Activated CD8-positive, alpha-beta memory T cell treated with anti-CD3 and anti-CD28 coated beads, Interleukin-2, amount 50 U/mL, for 1 hour (primary cell): ENCODE measurements around the gene DDX18.

ENCODE experiments used
- DNase-seq: peaks from one replicate; pipeline ENCODE4 v3.0.0-alpha.2; 2020; ENCODE audit errors: extremely low read depth

DDX18 gene

DNA sequence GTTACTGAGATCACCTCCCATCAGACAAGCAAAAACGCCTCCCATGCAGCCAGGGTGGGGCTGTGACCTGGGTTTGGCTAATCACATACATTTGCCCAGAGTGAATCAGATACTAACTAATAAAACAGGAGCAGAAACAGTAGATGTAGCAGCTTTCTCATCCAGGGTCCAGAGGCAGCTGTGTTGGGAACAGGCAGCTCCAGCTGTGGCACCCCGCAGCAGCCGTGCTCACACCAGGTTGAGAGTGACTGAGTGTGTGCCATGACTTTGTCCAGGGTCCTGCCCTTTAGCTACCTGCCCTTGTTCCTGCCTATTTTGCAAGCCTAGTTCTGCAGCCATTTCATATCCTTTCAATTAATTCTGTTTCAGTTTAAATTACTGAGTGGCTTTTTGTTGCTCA lies 20.5 kb downstream of the DDX18 start:
- DNase-seq, result no peak

DNA sequence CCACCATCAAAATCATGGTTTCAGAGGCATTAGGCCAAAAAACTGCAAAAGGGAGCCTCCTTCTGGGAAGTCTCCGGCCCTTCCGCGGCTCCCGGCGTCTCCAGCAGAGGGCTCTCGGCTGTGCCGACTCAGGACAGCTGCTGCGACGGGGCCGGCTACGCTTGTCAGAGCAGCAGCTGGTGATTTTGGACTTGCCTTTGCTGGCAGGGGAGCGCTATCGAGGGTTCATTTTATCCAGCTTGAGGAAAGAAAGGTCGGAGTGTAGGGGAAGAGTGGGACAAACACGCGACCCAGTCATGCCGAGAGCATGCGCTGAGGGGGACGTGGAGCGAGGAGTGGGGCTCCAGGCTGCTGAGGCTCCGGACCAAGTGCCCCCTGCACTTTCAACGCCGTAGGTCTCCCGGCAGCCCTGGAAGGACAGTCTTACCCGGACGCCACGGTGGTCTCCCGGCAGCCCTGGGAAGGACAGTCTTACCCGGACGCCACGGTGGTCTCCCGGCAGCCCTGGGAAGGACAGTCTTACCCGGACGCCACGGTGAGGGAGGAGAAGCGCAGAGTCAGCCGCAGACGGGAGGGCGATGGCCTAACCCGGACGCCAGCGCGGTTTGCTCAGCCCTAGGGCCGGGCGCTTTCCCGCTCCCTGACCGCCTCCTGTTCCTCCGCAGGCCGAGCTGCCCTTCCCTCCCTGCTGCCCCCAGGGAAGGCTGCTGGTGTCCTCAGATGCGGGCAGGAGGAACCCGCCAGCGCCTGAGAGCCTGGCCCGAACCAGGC lies 21.7 kb downstream of the DDX18 start:
- DNase-seq, result peak; percentile 37

DNA sequence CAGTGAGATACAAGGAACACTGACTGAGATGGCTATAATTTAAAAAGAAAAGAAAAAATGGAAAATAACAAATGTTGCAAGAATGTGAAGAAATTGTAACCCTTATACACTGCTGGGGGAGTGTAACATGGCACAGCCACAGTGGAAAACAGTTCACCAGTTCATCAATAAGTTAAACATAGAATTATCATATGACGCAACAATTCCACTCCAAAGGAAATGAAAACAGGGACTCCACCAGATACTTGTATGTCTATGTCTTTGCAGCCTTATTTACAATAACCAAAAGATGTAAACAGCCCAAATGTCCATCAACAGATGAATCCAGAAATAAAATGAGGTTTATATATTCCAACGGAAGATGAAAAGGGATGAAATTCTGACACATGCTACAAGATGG lies 30.8 kb downstream of the DDX18 start:
- no peak for DNase-seq

DNA sequence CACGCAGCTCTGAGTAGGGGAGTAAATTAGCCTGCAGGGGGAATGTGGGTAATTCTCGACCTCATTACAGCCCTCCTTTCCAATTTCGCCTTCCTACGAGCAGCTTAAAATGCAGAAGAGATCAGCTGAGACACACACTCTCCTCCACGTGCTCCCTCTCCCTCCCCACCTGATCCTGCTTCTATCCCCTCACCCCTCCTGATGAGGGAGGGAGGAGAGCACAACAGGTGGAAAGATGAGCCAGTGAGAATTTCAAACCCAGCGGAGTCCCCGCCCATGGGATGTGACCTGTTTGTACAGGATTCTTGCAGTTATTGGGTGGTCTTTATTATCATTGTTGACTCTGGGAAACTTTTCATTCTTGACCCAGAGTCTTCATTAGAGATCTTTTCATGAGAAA lies 35.5 kb downstream of the DDX18 start:
- DNase-seq, result no peak

DNA sequence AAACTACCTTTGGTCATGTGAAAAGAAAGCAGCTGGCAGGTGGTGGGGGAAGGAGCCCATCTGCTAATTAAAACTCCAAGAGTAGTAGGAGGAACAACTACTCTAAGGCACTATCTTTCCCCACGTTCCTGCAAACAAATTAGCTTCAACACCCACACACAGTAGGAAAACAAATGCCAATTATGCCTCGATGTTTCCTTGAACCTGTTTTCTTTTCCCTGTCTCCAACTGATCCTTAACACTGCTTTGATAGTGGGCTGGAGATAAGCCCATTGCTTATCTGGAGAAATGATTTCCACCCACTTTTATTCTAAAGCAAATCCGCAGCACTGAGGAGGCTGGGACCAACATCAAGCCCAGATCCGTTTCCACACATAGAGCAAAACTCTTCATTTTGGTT lies 36.0 kb downstream of the DDX18 start:
- DNase-seq, result no peak

DNA sequence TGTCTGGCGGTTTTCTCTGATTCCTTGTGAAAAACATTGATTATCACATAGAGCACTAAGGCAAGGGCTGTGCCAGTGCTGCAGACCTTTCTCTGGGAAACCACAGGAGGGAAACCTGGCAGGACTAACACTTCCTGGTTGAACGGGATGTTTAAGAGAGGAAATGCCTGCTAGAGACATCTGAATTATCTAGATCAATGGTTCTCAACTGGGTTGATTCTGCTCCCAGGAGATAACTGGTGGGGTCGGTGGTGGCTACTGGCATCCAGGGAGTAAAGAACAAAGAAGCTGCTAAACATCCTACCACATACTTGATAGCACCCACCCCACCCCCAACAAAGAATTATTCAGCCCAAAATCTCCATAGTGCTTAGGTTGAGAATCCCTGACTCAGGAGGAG lies 37.5 kb downstream of the DDX18 start:
- no peak for DNase-seq

GRCh38 chr2:117853316-117853715 lies 38.8 kb downstream of the DDX18 start:
- DNase-seq, result no peak

DNA sequence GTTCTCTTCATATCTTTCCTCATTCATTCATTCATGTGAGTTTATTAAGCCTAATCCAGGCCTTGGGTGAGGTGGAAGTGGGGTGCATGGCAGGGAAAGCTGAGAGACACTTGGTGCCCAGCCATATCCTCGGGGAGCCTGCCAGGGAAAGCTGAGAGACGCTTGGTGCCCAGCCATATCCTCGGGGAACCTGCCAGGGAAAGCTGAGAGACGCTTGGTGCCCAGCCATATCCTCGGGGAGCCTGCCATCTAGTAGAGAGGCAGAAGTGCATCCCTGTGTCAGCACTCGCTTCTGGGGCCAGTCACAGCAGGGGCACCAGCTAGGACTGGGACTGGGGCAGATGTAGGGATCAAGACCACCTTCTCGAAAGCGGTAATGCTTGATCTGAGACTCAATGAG lies 39.4 kb downstream of the DDX18 start:
- no peak for DNase-seq

DNA sequence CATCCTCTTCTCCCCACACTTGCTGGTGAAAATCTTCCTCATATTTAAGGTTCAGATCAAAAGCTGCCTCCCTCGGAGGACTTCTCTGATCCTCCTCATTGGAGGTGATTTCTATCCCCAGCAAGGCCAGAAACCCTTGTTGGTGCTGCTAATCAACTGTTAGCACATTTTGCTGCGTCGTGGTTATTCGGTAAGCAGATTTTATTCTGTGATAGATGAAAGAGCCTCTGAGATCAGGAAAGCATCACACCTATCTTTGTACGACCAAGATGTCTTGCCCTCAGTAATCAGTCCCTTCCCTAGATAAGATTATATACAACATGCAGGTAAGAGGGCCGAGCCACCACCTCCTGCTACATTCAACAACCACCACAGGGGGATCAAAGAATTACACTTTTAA lies 40.1 kb downstream of the DDX18 start:
- no peak for DNase-seq

DNA sequence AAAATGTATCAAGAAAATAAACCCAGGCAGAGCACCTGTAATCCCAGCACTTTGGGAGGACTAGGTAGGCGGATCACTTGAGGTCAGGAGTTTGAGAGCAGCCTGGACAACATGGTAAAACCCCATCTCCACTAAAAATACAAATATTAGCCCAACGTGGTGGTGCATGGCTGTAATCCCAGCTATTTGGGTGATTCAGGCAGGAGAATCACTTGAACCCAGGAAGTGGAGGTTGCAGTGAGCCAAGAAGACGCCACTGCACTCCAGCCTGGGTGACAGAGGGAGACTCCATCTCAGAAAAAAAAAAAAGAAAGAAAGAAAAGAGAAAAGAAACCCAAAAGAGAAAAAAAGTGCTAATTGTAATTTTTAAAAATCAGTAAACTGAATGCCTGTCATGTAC lies 41.4 kb downstream of the DDX18 start:
- no peak for DNase-seq

- no peak for DNase-seq
These were observed 42.1 kb downstream of the DDX18 start for GRCh38 chr2:117856415-117857210.

DNA sequence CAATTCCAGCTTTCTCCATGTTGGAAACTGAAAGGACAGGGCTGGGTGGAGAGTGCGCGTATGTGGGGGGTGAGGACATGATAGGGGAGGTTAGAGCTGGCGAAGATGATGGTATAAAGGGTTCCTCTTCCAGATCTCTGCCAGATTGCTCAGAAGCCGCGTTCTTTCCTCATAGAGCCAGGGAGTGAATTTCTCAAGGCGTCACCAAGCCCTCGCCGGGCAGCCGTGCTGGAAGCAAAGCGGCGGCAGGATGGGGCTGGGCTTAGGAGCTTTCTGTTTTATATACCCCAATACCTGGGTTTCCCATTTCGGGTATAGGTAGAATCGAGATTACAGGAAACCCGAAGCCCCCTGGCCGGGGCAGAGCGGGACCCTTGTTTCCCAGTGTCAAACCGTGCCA lies 43.8 kb downstream of the DDX18 start:
- no peak for DNase-seq

DNA sequence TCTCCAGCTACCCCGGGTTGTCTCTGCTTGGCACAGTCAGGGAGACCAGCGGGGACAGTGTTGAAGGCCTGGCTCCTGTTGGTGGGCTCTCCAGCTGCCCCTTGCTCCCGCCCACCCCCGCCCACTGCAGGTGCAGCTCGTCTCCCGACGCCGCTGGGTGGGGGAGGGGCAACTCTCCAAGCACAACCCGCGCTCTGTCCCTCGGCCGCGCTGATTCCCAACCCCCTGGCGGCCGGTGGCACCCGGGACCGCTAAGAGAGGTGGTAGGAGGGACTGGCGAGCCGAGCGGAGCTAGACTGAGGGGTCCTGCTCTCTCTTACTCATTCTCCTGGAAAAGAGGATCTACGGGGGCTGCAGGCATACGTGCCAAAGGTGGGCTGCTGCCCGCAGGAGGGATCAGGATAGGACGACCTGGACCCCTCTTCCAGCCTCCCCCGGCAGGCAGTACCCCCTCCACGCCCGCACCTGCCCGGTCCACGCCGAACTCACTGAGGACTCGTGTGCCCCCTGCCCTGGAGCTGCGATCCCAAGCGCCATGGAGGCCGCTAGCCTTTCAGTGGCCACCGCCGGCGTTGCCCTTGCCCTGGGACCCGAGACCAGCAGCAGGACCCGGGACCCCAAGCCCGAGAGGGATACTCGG lies 44.5 kb downstream of the DDX18 start:
- DNase-seq, result no peak

DNA sequence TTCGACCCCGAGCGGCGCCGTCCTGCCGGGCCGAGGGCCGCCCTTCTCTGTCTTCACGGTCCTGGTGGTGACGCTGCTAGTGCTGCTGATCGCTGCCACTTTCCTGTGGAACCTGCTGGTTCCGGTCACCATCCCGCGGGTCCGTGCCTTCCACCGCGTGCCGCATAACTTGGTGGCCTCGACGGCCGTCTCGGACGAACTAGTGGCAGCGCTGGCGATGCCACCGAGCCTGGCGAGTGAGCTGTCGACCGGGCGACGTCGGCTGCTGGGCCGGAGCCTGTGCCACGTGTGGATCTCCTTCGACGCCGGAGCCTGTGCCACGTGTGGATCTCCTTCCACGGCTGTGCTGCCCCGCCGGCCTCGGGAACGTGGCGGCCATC lies 45.0 kb downstream of the DDX18 start:
- no peak for DNase-seq

GRCh38 chr2:117859924-117860647 lies 45.6 kb downstream of the DDX18 start:
- no peak for DNase-seq

GRCh38 chr2:117862459-117862858 lies 48.0 kb downstream of the DDX18 start:
- DNase-seq, result no peak

GRCh38 chr2:117875786-117876185 lies 61.3 kb downstream of the DDX18 start:
- DNase-seq, result no peak

- no peak for DNase-seq
These were observed 64.5 kb downstream of the DDX18 start for GRCh38 chr2:117879003-117879402.
